CD14-positive monocyte (primary cell): ENCODE data around the gene AZGP1. TPM values are rescaled to one million over a fixed set of nuclear protein-coding genes. Genes with fewer than 3 reads are reported as not detected.

Experiments
- DNase-seq, 3 donors: peaks; one replicate each; pipeline ENCODE4 v3.0.0-alpha.2; 2011 to 2022
- H2AFZ ChIP-seq: 2 replicates; pipeline ENCODE4 v1.6.0; 2012; ENCODE audit warnings: mild to moderate bottlenecking, low read depth, low read length, inconsistent platforms; ENCODE audit not compliant: insufficient read depth, poor library complexity, severe bottlenecking
- H3K27ac ChIP-seq, 2 donors: 1 replicate in 1 of 2; 2 replicates in 1 of 2; pipeline ENCODE4 v1.5.1; 2012 to 2013; ENCODE audit warnings: low read length in 2 of 2, control low read depth in 1 of 2, inconsistent platforms in 1 of 2, low read depth in 1 of 2, mild to moderate bottlenecking in 1 of 2
- H3K27me3 ChIP-seq, 2 donors: one replicate each; pipeline versions ENCODE4 v1.6.0 to v1.6.1; 2011 to 2013; ENCODE audit warnings: low read length in 2 of 2; ENCODE audit not compliant: control insufficient read depth in 2 of 2, insufficient read depth in 2 of 2
- H3K36me3 ChIP-seq, 2 donors: replicated peaks in 1 of 2; 1 replicate in 1 of 2; 2 replicates in 1 of 2; pipeline versions ENCODE4 v1.5.1 to v1.6.1; 2012 to 2013; ENCODE audit warnings: low read length in 2 of 2, control low read depth in 1 of 2, inconsistent platforms in 1 of 2, mild to moderate bottlenecking in 1 of 2; ENCODE audit not compliant: insufficient read depth in 2 of 2, control insufficient read depth in 1 of 2
- H3K4me1 ChIP-seq, 2 donors: 1 replicate in 1 of 2; 2 replicates in 1 of 2; pipeline versions ENCODE4 v1.5.1 to v1.6.1; 2012 to 2013; ENCODE audit warnings: low read length in 2 of 2, control low read depth in 1 of 2, inconsistent platforms in 1 of 2, mild to moderate bottlenecking in 1 of 2, moderate library complexity in 1 of 2; ENCODE audit not compliant: insufficient read depth in 2 of 2, control insufficient read depth in 1 of 2
- H3K4me2 ChIP-seq: replicated peaks from 2 replicates; pipeline ENCODE3; 2012; ENCODE audit warnings: low read length, moderate library complexity, mild to moderate bottlenecking; ENCODE audit not compliant: poor library complexity, severe bottlenecking; ENCODE audit errors: extremely low read depth
- H3K4me3 ChIP-seq, 3 experiments: fragments of 200-600 bp in 1 of 3; sonication (generic) in 1 of 3; replicated peaks in 1 of 3; 1 replicate in 2 of 3; 2 replicates in 1 of 3; pipeline ENCODE4 v1.5.1; 2011 to 2013; ENCODE audit warnings: low read length in 3 of 3, mild to moderate bottlenecking in 3 of 3, control low read depth in 2 of 3, low read depth in 2 of 3, inconsistent platforms in 1 of 3, moderate library complexity in 1 of 3
- H3K79me2 ChIP-seq: 2 replicates; pipeline ENCODE4 v1.6.0; 2012; ENCODE audit warnings: mild to moderate bottlenecking, control low read depth, inconsistent platforms, low read length, moderate library complexity; ENCODE audit not compliant: insufficient read depth
- H3K9ac ChIP-seq: 2 replicates; pipeline ENCODE4 v1.6.0; 2017; ENCODE audit warnings: low read length, mild to moderate bottlenecking; ENCODE audit not compliant: insufficient read depth, poor library complexity, severe bottlenecking
- H3K9me3 ChIP-seq, 2 donors: replicated peaks in 1 of 2; 1 replicate in 1 of 2; 2 replicates in 1 of 2; pipeline versions ENCODE4 v1.5.1 to v1.6.1; 2012 to 2013; ENCODE audit warnings: low read length in 2 of 2, control low read depth in 1 of 2; ENCODE audit not compliant: control insufficient read depth in 1 of 2, insufficient read depth in 1 of 2
- H4K20me1 ChIP-seq: 2 replicates; pipeline ENCODE4 v1.6.0; 2012; ENCODE audit warnings: mild to moderate bottlenecking, low read length, control low read depth, moderate library complexity; ENCODE audit not compliant: insufficient read depth
- H3K27ac Mint-ChIP-seq, 7 donors: one replicate each; pipeline ENCODE4 v1.8.0; 2020; ENCODE audit warnings: mild to moderate bottlenecking in 7 of 7, mixed read lengths in 7 of 7, moderate library complexity in 6 of 7, inconsistent platforms in 2 of 7
- H3K27me3 Mint-ChIP-seq, 3 donors: one replicate each; pipeline ENCODE4 v1.8.0; 2021 to 2022; ENCODE audit warnings: low read depth in 3 of 3, mild to moderate bottlenecking in 3 of 3, mixed read lengths in 3 of 3, moderate library complexity in 3 of 3, inconsistent platforms in 1 of 3
- H3K36me3 Mint-ChIP-seq, 2 donors: one replicate each; pipeline ENCODE4 v1.8.0; 2020; ENCODE audit warnings: mixed read lengths in 2 of 2, inconsistent platforms in 1 of 2, mild to moderate bottlenecking in 1 of 2
- H3K4me1 Mint-ChIP-seq: one replicate; pipeline ENCODE4 v1.8.0; 2020; ENCODE audit warnings: mild to moderate bottlenecking, mixed read lengths
- H3K4me3 Mint-ChIP-seq, 2 donors: one replicate each; pipeline ENCODE4 v1.8.0; 2020; ENCODE audit warnings: mild to moderate bottlenecking in 2 of 2, mixed read lengths in 2 of 2, moderate library complexity in 1 of 2
- H3K9me3 Mint-ChIP-seq, 7 donors: one replicate each; pipeline ENCODE4 v1.8.0; 2020 to 2022; ENCODE audit warnings: mixed read lengths in 7 of 7, mild to moderate bottlenecking in 6 of 7, moderate library complexity in 6 of 7, inconsistent platforms in 2 of 7
- WGBS: methylation state at CpG from one replicate; pipeline ENCODE4 v1.1.5; 2013; ENCODE audit warnings: missing lambda C conversion rate; ENCODE audit not compliant: insufficient coverage; 5-methylcytosine and 5-hydroxymethylcytosine counted together
- intact Hi-C, 2 donors: fragments of 100-400 bp; cut with micrococcal nuclease; formaldehyde crosslinking; loops; one replicate each; pipeline versions ENCODE4 v1.15.0 to v1.15.1; 2023
- polyA plus RNA-seq, 3 donors: library from polyadenylated mRNA; depleted of rRNA in 1 of 3; unstranded in 2 of 3; stranded (reverse) in 1 of 3; fragments of 300-500 nt in 2 of 3; fragments of >200 nt in 1 of 3; fragmentation: Illumina TruSeq in 2 of 3; gene quantifications; 1 replicate in 2 of 3; 2 replicates in 1 of 3; pipeline ENCODE4 v1.2.3, GENCODE V29; 2012 to 2021
- TF ChIP-seq, protein P1 (sequence below): fragments of 200-600 bp; IDR thresholded peaks from one replicate; pipeline ENCODE4 v1.8.0; 2022; ENCODE audit warnings: antibody characterized with exemption, mild to moderate bottlenecking

AZGP1 gene
- polyA plus RNA-seq, 3 donors: not detected

DNA sequence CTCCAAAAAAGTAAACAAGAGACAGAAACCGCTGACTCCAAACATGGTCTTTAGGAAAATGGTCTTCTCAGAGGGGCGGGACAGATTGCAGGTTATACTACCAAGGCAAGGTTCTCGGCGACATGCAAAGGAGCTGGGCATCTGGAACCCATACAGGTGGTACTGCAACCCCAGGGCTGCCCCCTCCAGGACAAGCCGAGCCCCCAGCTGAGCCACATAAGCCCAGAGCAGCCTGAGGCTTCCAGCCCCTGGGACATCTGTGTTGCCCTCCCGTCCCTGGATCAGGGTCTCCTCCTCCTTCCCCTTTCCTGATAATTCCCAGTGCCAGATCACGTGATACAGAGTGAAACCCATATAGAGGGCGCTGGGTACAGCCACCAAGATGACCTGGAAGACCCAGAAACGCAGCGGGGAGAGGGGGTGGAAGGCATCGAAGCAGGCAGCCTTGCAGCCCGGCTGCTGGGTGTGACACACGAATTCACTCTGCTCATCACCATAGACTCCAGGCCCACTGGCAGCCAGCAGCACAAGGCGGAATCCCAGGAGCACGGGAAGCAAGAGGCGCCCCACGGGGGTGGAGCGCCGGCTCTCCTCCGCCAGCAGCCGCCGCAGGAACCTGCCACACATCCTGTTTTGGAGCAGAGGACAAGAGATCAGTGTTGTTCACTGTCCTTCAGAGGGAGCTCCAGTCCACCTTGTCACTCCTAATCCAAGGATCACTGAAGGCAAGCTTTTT is 46.7 kb downstream of the AZGP1 start, which contains the start of gene GJC3:
Gene GJC3 (minus strand): TSS at position 627 of the 736 bp plus-strand sequence. CDS start 0 bp downstream, at position 627.
- Mint-ChIP-seq H3K36me3 (no peaks in the 10 kb centered on the region), H3K9me3 (peaks cover 0 to 1% (median 0%) of the 10 kb centered on the region in 7 donors), H3K27ac (peak within 1 kb of the TSS in 1 of 7 donors; percentile 54), H3K4me1 (peaks cover 10% of the 10 kb centered on the region), H3K27me3 (peaks cover 22 to 35% (median 30%) of the 10 kb centered on the region in 3 donors), H3K4me3 (peak within 1 kb of the TSS; percentile 75 to 93)
- peak; percentile 30 to 41 (median 39) for DNase-seq
- H3K9me3 ChIP-seq: no peaks in the 10 kb centered on the region
- H3K27me3 ChIP-seq: peaks cover 24 to 26% of the 10 kb centered on the region in 2 donors
- H3K4me2 ChIP-seq: peak within 1 kb of the TSS; percentile 65
- H3K4me1 ChIP-seq: peaks cover 8% of the 10 kb centered on the region in 2 donors
- peak within 1 kb of the TSS; percentile 53 for H3K9ac ChIP-seq
- peak within 1 kb of the TSS; percentile 84 for H2AFZ ChIP-seq
- H3K79me2 ChIP-seq: no peaks in the 10 kb centered on the region
- H3K4me3 ChIP-seq: peak within 1 kb of the TSS; percentile 17 to 62 (median 26)
- TF ChIP-seq, protein P1, sequence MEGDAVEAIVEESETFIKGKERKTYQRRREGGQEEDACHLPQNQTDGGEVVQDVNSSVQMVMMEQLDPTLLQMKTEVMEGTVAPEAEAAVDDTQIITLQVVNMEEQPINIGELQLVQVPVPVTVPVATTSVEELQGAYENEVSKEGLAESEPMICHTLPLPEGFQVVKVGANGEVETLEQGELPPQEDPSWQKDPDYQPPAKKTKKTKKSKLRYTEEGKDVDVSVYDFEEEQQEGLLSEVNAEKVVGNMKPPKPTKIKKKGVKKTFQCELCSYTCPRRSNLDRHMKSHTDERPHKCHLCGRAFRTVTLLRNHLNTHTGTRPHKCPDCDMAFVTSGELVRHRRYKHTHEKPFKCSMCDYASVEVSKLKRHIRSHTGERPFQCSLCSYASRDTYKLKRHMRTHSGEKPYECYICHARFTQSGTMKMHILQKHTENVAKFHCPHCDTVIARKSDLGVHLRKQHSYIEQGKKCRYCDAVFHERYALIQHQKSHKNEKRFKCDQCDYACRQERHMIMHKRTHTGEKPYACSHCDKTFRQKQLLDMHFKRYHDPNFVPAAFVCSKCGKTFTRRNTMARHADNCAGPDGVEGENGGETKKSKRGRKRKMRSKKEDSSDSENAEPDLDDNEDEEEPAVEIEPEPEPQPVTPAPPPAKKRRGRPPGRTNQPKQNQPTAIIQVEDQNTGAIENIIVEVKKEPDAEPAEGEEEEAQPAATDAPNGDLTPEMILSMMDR: peak; percentile 32
- H4K20me1 ChIP-seq: no peaks in the 10 kb centered on the region
- intact Hi-C loops: no loop called here
- H3K27ac ChIP-seq: no peak within 1 kb of the TSS
- no peaks in the 10 kb centered on the region for H3K36me3 ChIP-seq
- 21% methylated on average over 19 of the region's 22 CpGs for WGBS

DNA sequence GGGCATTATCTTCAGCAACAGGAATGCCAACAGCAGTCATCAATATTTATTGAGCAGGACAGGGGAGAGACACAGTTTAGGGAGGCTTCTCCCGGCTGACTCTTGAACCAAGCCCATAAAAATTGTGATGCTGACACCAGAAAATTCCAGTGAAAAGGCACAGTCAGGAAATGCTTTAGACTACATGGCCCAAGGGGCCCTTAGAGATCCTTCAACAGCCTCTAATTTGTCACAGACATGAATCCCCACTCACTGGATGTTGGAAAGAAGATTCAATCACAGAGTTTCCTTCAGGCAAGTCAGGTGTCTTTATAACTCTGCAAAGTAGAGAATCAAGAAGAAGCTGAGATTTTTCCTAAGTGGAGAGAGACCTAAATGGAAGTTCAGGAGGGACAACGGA is 47.6 kb downstream of the AZGP1 start:
- intact Hi-C loops: no loop called here
- Histone ChIP-seq H3K4me1 (peaks cover 8% of the 10 kb centered on the region in 2 donors), H3K79me2 (no peaks in the 10 kb centered on the region), H3K27me3 (peaks cover 24 to 26% of the 10 kb centered on the region in 2 donors), H3K4me3 (no peak overlapping the region), H4K20me1 (no peaks in the 10 kb centered on the region), H3K36me3 (no peaks in the 10 kb centered on the region), H3K4me2 (no peak overlapping the region), H2AFZ (peak overlapping the region; percentile 38), H3K9me3 (no peaks in the 10 kb centered on the region), H3K27ac (no peak overlapping the region), H3K9ac (no peak overlapping the region)
- 100% methylated on average over 1 of the region's 2 CpGs for WGBS
- peaks cover 10% of the 10 kb centered on the region for H3K4me1 Mint-ChIP-seq
- peaks cover 22 to 36% (median 28%) of the 10 kb centered on the region in 3 donors for H3K27me3 Mint-ChIP-seq
- H3K36me3 Mint-ChIP-seq: no peaks in the 10 kb centered on the region
- TF ChIP-seq, protein P1: no peak
- H3K4me3 Mint-ChIP-seq: no peak overlapping the region
- no peak for DNase-seq
- H3K9me3 Mint-ChIP-seq: peaks cover 0 to 1% (median 0%) of the 10 kb centered on the region in 7 donors
- no peak overlapping the region for H3K27ac Mint-ChIP-seq
